MM.1S (cell line): ENCODE results near the gene ADAMTS6.
"Not testable (repeated sequence)": the region's sequence is repeated elsewhere in the genome, so short reads cannot be mapped to it uniquely, and the experiment has no call there.

Experiments
- CTCF ChIP-seq: fragments of 300-600 bp; sonication (generic); IDR thresholded peaks from 2 replicates; pipeline ENCODE4 v1.5.1; 2016; ENCODE audit warnings: antibody characterized with exemption, low read length, mixed read lengths
- EZH2 ChIP-seq: fragments of 300-600 bp; sonication (generic); optimal IDR thresholded peaks from 2 replicates; pipeline ENCODE3; 2017; ENCODE audit warnings: low read depth, mild to moderate bottlenecking, antibody characterized with exemption, low read length, mixed read lengths
- EZH2phosphoT487 ChIP-seq: fragments of 300-600 bp; sonication (generic); IDR thresholded peaks from 2 replicates; pipeline ENCODE4 v1.6.1; 2018; ENCODE audit warnings: antibody characterized with exemption, low read length

DNA sequence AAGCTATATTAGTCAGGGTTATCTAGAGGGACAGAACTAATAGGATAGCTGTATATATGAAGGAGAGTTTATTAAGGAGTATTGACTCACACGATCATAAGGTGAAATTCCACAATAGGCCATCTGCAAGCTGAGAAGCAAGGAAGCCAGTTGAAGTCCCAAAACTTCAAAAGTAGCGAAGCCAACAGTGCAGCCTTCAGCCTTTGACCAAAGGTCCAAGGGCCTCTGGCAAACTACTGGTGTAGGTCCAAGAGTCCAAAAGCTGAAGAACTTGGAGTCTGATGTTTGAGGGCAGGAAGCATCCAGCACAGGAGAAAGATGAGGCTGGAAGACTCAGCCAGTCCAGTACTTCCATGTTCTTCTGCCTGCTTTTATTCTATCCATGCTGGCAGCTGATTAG lies 5.1 kb upstream of the ADAMTS6 start:
- not testable (repeated sequence) for TF ChIP-seq EZH2, CTCF, EZH2phosphoT487
